NT2/D1 (cell line): ENCODE results near the gene AGBL1.

Experiments
- SUZ12 ChIP-seq: IDR thresholded peaks from 2 replicates; pipeline ENCODE4 v1.6.1; 2011; ENCODE audit not compliant: insufficient read length, insufficient read depth; ENCODE audit errors: extremely low read depth
- YY1 ChIP-seq: IDR thresholded peaks from 2 replicates; pipeline ENCODE4 v1.6.1; 2011; ENCODE audit not compliant: insufficient read length, insufficient read depth
- ZNF274 ChIP-seq: IDR thresholded peaks from 2 replicates; pipeline ENCODE4 v1.6.1; 2011; ENCODE audit warnings: mild to moderate bottlenecking, low read depth, low read length

DNA sequence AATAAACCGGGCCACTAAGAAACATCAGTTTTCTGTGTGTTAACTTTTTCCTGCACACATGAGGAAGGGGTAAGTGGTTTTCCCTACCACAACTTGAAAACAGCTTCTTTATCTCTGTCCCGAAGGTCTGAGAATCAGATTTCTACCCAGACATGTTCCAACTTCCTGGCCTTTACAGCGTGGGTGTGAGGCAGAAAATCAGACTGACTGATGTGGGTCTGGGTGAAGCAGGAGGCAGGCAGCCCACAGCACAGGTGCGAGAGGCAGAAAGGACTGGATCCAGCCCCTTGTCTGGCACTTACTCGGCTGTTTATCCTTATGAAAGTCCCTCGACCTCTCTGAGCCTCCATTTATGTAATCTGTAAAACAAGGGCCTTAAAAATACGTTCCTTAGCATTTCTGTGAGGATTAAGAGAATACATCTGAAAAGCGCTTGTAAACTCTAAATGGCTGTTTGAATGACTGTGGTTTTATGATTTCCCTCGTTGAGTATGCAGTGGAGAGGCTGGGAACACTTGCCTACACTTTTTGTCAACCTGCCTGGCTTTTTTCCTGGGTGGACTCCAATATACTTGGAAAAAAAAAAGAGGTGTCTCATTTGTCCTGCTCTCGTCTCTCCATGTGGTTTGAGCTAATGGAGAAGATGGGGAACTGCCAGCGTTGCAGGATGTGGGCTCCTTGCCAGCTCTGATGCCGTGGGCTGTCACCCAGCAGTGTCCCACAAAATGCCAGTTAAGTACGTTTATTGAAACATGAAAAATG lies 3.1 kb downstream of the AGBL1 start:
- TF ChIP-seq ZNF274 (no peak), YY1 (no peak), SUZ12 (no peak)
